ENCODE data around the gene UPK2. TPM values are rescaled to one million over a fixed set of nuclear protein-coding genes. Genes with fewer than 3 reads are reported as not detected.
A peak's percentile ranks its signal among the peaks of the same experiment; 100 is the strongest.

UPK2 gene
- total and polyA plus RNA-seq, 2 of the 13 experiments (the other 11 are each of a cell fraction or from before 2014, with no cell fraction given), result not detected

DNA sequence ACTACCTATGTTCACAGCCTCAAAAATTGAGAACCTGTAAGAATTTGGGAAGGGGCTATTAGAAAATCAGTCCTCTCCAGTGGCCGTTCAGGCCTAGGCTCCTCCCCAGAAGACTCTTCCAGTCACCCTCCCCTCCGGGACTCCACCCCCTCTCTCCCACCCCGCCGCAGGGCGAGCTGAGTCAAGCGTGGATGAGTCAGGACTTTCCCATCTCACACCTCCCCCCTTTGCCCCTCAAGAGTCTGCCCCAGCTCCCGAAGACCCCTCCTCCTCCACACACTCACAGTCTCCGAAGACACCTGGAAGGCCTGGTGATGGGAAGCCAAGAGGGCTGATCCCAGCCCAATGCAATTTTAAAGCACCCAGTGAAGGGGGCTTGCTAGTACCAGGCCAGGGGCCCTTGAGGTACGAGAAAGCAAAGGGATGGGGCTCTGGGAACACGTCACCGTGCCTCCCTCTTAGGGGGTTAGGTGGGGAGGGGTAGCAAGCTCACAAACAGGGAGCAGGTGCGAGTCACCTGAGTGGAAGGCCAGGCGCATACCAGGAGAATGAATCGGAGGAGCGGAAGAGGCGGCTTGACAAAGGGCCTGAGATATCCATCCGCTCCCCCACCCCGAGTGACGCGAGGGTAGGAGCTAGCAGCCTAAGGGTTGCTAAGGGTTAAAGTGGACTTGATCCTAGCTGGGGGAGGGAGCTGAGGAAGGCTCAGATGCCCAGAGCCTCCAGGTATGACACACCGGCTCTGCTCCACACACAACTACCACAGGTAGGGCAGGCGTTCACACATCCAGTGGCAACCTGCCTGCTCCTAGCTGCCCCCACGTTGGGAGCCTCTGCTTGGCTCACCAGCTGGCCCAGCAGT lies 44.0 kb upstream of the UPK2 start (continued):
- no peak for TF ChIP-seq ZNF780A (CRISPR knock-in tag; IDR thresholded peaks at IDR 0.05)
- TF ChIP-seq, protein P1, sequence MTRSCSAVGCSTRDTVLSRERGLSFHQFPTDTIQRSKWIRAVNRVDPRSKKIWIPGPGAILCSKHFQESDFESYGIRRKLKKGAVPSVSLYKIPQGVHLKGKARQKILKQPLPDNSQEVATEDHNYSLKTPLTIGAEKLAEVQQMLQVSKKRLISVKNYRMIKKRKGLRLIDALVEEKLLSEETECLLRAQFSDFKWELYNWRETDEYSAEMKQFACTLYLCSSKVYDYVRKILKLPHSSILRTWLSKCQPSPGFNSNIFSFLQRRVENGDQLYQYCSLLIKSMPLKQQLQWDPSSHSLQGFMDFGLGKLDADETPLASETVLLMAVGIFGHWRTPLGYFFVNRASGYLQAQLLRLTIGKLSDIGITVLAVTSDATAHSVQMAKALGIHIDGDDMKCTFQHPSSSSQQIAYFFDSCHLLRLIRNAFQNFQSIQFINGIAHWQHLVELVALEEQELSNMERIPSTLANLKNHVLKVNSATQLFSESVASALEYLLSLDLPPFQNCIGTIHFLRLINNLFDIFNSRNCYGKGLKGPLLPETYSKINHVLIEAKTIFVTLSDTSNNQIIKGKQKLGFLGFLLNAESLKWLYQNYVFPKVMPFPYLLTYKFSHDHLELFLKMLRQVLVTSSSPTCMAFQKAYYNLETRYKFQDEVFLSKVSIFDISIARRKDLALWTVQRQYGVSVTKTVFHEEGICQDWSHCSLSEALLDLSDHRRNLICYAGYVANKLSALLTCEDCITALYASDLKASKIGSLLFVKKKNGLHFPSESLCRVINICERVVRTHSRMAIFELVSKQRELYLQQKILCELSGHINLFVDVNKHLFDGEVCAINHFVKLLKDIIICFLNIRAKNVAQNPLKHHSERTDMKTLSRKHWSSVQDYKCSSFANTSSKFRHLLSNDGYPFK (CRISPR knock-in tag; IDR thresholded peaks at IDR 0.05; ENCODE audit: borderline replicate concordance), result no peak
- no peak; the same call in 1 of the 2 replicates for TF ChIP-seq ZNF441 (CRISPR knock-in tag; IDR thresholded peaks at IDR 0.05; ENCODE audit: borderline replicate concordance)
- TF ChIP-seq ZNF143 (CRISPR knock-in tag; IDR thresholded peaks at IDR 0.05), result no peak
- TF ChIP-seq ZNF563 (CRISPR knock-in tag; IDR thresholded peaks at IDR 0.05), result no peak
- TF ChIP-seq ATM (IDR thresholded peaks at IDR 0.05; ENCODE audit: borderline replicate concordance), result no peak
- no peak for TF ChIP-seq ZNF350 (CRISPR knock-in tag; IDR thresholded peaks at IDR 0.05; ENCODE audit: borderline replicate concordance, low read depth)
- no peak for TF ChIP-seq RBAK (CRISPR knock-in tag; IDR thresholded peaks at IDR 0.05)
- TF ChIP-seq RBFOX2 (IDR thresholded peaks at IDR 0.05; ENCODE audit: low read depth, low read length), result no peak
- TF ChIP-seq HNF4A (CRISPR knock-in tag; IDR thresholded peaks at IDR 0.05), result 0 out of 2 replicates have a peak, but pooled peaks have one; percentile 6
- peak; percentile 97 for TF ChIP-seq ZNF652 (CRISPR knock-in tag; IDR thresholded peaks at IDR 0.05; ENCODE audit: borderline replicate concordance, low read depth)
- peak; percentile 86 for TF ChIP-seq FOSL2 (CRISPR knock-in tag; IDR thresholded peaks at IDR 0.05)
- no peak for TF ChIP-seq ZNF782 (CRISPR knock-in tag; IDR thresholded peaks at IDR 0.05; ENCODE audit: borderline replicate concordance)
- TF ChIP-seq ZNF766 (CRISPR knock-in tag; IDR thresholded peaks at IDR 0.05; ENCODE audit: borderline replicate concordance), result no peak
- TF ChIP-seq, protein P2, sequence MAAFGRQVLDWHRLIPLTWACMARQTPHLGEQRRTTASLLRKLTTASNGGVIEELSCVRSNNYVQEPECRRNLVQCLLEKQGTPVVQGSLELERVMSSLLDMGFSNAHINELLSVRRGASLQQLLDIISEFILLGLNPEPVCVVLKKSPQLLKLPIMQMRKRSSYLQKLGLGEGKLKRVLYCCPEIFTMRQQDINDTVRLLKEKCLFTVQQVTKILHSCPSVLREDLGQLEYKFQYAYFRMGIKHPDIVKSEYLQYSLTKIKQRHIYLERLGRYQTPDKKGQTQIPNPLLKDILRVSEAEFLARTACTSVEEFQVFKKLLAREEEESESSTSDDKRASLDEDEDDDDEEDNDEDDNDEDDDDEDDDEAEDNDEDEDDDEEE (CRISPR knock-in tag; IDR thresholded peaks at IDR 0.05), result no peak
- no peak for TF ChIP-seq ZNF850 (CRISPR knock-in tag; conservative IDR thresholded peaks at IDR 0.05)
- no peak for TF ChIP-seq PTBP1 (IDR thresholded peaks at IDR 0.05; ENCODE audit: low read depth, low read length, poor library complexity, severe bottlenecking)
- TF ChIP-seq FOXA1 (IDR thresholded peaks at IDR 0.05), result no peak
- TF ChIP-seq FOXA1 (CRISPR knock-in tag; IDR thresholded peaks at IDR 0.05), result peak; percentile 36; the same call in 1 of the 2 replicates
- no peak for TF ChIP-seq SNRNP70 (IDR thresholded peaks at IDR 0.05; ENCODE audit: low read depth, low read length)
- no peak for TF ChIP-seq GFI1 (CRISPR knock-in tag; IDR thresholded peaks at IDR 0.05; ENCODE audit: borderline replicate concordance)
- TF ChIP-seq, protein P3, sequence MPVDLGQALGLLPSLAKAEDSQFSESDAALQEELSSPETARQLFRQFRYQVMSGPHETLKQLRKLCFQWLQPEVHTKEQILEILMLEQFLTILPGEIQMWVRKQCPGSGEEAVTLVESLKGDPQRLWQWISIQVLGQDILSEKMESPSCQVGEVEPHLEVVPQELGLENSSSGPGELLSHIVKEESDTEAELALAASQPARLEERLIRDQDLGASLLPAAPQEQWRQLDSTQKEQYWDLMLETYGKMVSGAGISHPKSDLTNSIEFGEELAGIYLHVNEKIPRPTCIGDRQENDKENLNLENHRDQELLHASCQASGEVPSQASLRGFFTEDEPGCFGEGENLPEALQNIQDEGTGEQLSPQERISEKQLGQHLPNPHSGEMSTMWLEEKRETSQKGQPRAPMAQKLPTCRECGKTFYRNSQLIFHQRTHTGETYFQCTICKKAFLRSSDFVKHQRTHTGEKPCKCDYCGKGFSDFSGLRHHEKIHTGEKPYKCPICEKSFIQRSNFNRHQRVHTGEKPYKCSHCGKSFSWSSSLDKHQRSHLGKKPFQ (CRISPR knock-in tag; IDR thresholded peaks at IDR 0.05; ENCODE audit: insufficient replicate concordance), result no peak
- TF ChIP-seq ZNF432 (CRISPR knock-in tag; IDR thresholded peaks at IDR 0.05; ENCODE audit: borderline replicate concordance), result no peak
- TF ChIP-seq, protein P4, sequence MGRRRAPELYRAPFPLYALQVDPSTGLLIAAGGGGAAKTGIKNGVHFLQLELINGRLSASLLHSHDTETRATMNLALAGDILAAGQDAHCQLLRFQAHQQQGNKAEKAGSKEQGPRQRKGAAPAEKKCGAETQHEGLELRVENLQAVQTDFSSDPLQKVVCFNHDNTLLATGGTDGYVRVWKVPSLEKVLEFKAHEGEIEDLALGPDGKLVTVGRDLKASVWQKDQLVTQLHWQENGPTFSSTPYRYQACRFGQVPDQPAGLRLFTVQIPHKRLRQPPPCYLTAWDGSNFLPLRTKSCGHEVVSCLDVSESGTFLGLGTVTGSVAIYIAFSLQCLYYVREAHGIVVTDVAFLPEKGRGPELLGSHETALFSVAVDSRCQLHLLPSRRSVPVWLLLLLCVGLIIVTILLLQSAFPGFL (CRISPR knock-in tag; IDR thresholded peaks at IDR 0.05), result no peak

Measured in HepG2 (cell line).